ENCODE data around the gene PKNOX2.

- TF ChIP-seq CTCF (IDR thresholded peaks at IDR 0.05; ENCODE audit: low read depth, low read length, missing input control), result no peak
- TF ChIP-seq TAF1 (conservative IDR thresholded peaks at IDR 0.05), result no peak
- no peak for TF ChIP-seq REST (IDR thresholded peaks at IDR 0.05)
- no peak for TF ChIP-seq MAX (IDR thresholded peaks at IDR 0.05)
- TF ChIP-seq ATF3 (IDR thresholded peaks at IDR 0.05), result no peak
- TF ChIP-seq RXRA (IDR thresholded peaks at IDR 0.05), result no peak
- no peak for TF ChIP-seq YY1 (IDR thresholded peaks at IDR 0.05)
- TF ChIP-seq FOXA1 (IDR thresholded peaks at IDR 0.05), result no peak
- no peak for TF ChIP-seq HNF4A (conservative IDR thresholded peaks at IDR 0.05)
- no peak for TF ChIP-seq JUND (IDR thresholded peaks at IDR 0.05)
These were observed 247.6 kb downstream of the PKNOX2 start for GRCh38 chr11:125412177-125412496.
